Measurements from ENCODE around the gene ANKIB1.

Gene ANKIB1

GRCh38 chr7:92268921-92269320 lies 23.1 kb downstream of the ANKIB1 start:
- H3K9me3 ChIP-seq (ENCODE audit: insufficient read depth, low read length): no peaks in the 10 kb centered on the region
- no peaks in the 10 kb centered on the region for H3K27me3 ChIP-seq (ENCODE audit: insufficient read depth, insufficient read length)
- DNase-seq (ENCODE audit: low read depth, low spot score): no peak
- H3K36me3 ChIP-seq (ENCODE audit: insufficient read depth, insufficient read length, low read length): no peaks in the 10 kb centered on the region
- H3K9ac ChIP-seq (ENCODE audit: insufficient read length, low read depth): no peak overlapping the region
- no peak overlapping the region for H3K4me3 ChIP-seq (ENCODE audit: insufficient read length, low read depth)
- no peak for TF ChIP-seq SUZ12 (IDR thresholded peaks at IDR 0.05; ENCODE audit: extremely low read depth, insufficient read depth, insufficient read length)
- no peak for TF ChIP-seq YY1 (IDR thresholded peaks at IDR 0.05; ENCODE audit: insufficient read depth, insufficient read length)
- TF ChIP-seq ZNF274 (IDR thresholded peaks at IDR 0.05; ENCODE audit: low read depth, low read length): no peak
- H3K4me1 ChIP-seq (ENCODE audit: insufficient read depth, insufficient read length): no peaks in the 10 kb centered on the region

DNA sequence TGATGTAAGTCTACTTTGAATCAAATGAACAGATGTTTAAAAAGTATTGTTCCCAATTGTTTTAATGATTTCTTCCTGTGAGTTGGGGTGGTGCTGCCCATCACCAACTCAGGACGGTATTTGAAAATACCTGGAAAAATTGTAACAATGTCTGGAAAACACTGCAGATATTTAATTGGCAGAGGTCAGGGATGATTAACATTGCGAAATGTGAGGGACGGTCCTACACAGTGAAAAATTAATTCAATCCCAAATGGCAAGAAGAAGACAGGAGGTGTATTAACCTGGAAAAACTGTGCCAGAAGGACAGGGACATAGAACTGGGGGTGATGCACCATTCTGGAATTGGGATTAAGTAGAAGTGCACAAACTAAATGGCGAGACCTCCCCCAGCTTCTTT lies 29.6 kb downstream of the ANKIB1 start:
- Histone ChIP-seq H3K9ac (ENCODE audit: insufficient read length, low read depth) (no peak overlapping the region), H3K36me3 (ENCODE audit: insufficient read depth, insufficient read length, low read length) (no peaks in the 10 kb centered on the region), H3K4me3 (ENCODE audit: insufficient read length, low read depth) (no peak overlapping the region), H3K4me1 (ENCODE audit: insufficient read depth, insufficient read length) (peaks cover 7% of the 10 kb centered on the region), H3K27me3 (ENCODE audit: insufficient read depth, insufficient read length) (no peaks in the 10 kb centered on the region), H3K9me3 (ENCODE audit: insufficient read depth, low read length) (no peaks in the 10 kb centered on the region)
- TF ChIP-seq YY1 (IDR thresholded peaks at IDR 0.05; ENCODE audit: insufficient read depth, insufficient read length) (no peak), SUZ12 (IDR thresholded peaks at IDR 0.05; ENCODE audit: extremely low read depth, insufficient read depth, insufficient read length) (no peak), ZNF274 (IDR thresholded peaks at IDR 0.05; ENCODE audit: low read depth, low read length) (no peak)
- DNase-seq (ENCODE audit: low read depth, low spot score): no peak

- no peak for DNase-seq (ENCODE audit: low read depth, low spot score)
Measured at GRCh38 chr7:92276460-92276864, 30.7 kb downstream of the ANKIB1 start.

GRCh38 chr7:92279396-92280031 lies 33.7 kb downstream of the ANKIB1 start:
- no peaks in the 10 kb centered on the region for H3K27me3 ChIP-seq (ENCODE audit: insufficient read depth, insufficient read length)
- peak; percentile 18 for DNase-seq (ENCODE audit: low read depth, low spot score)
- peaks cover 7% of the 10 kb centered on the region for H3K4me1 ChIP-seq (ENCODE audit: insufficient read depth, insufficient read length)
- no peaks in the 10 kb centered on the region for H3K9me3 ChIP-seq (ENCODE audit: insufficient read depth, low read length)
- H3K9ac ChIP-seq (ENCODE audit: insufficient read length, low read depth): no peak overlapping the region
- no peak overlapping the region for H3K4me3 ChIP-seq (ENCODE audit: insufficient read length, low read depth)
- H3K36me3 ChIP-seq (ENCODE audit: insufficient read depth, insufficient read length, low read length): peaks cover 4% of the 10 kb centered on the region
- TF ChIP-seq SUZ12 (IDR thresholded peaks at IDR 0.05; ENCODE audit: extremely low read depth, insufficient read depth, insufficient read length) (no peak), YY1 (IDR thresholded peaks at IDR 0.05; ENCODE audit: insufficient read depth, insufficient read length) (no peak), ZNF274 (IDR thresholded peaks at IDR 0.05; ENCODE audit: low read depth, low read length) (no peak)

More at GRCh38 chr7:92276460-92276864, 30.7 kb downstream of the ANKIB1 start:
- Histone ChIP-seq H3K9me3 (ENCODE audit: insufficient read depth, low read length) (no peaks in the 10 kb centered on the region), H3K27me3 (ENCODE audit: insufficient read depth, insufficient read length) (no peaks in the 10 kb centered on the region), H3K4me1 (ENCODE audit: insufficient read depth, insufficient read length) (peaks cover 7% of the 10 kb centered on the region), H3K36me3 (ENCODE audit: insufficient read depth, insufficient read length, low read length) (no peaks in the 10 kb centered on the region), H3K9ac (ENCODE audit: insufficient read length, low read depth) (no peak overlapping the region), H3K4me3 (ENCODE audit: insufficient read length, low read depth) (no peak overlapping the region)
- TF ChIP-seq SUZ12 (IDR thresholded peaks at IDR 0.05; ENCODE audit: extremely low read depth, insufficient read depth, insufficient read length) (no peak), ZNF274 (IDR thresholded peaks at IDR 0.05; ENCODE audit: low read depth, low read length) (no peak), YY1 (IDR thresholded peaks at IDR 0.05; ENCODE audit: insufficient read depth, insufficient read length) (no peak)

DNA sequence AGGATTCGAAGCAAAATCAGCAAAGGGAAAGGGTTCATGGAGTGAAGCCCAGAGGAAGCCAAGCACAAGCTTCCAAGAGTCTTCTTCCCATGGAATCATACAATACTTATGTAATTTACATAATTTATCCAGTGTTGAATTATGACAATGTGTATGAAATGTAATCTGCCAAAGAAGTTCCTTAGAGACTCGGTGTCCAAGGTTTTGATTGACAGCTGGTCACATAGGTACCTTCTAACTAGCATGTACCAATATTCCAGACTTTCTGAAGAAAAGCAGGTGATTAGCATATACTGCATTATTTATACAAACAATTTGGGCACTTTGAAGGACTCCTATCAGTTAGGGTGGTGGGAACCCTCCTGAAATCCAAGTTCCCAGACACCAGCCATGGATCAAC lies 35.3 kb downstream of the ANKIB1 start:
- no peak for DNase-seq (ENCODE audit: low read depth, low spot score)
- peaks cover 4% of the 10 kb centered on the region for H3K36me3 ChIP-seq (ENCODE audit: insufficient read depth, insufficient read length, low read length)
- H3K27me3 ChIP-seq (ENCODE audit: insufficient read depth, insufficient read length): no peaks in the 10 kb centered on the region
- H3K4me1 ChIP-seq (ENCODE audit: insufficient read depth, insufficient read length): peaks cover 7% of the 10 kb centered on the region
- H3K9ac ChIP-seq (ENCODE audit: insufficient read length, low read depth): no peak overlapping the region
- no peak overlapping the region for H3K4me3 ChIP-seq (ENCODE audit: insufficient read length, low read depth)
- no peaks in the 10 kb centered on the region for H3K9me3 ChIP-seq (ENCODE audit: insufficient read depth, low read length)
- TF ChIP-seq SUZ12 (IDR thresholded peaks at IDR 0.05; ENCODE audit: extremely low read depth, insufficient read depth, insufficient read length): no peak
- no peak for TF ChIP-seq YY1 (IDR thresholded peaks at IDR 0.05; ENCODE audit: insufficient read depth, insufficient read length)
- no peak for TF ChIP-seq ZNF274 (IDR thresholded peaks at IDR 0.05; ENCODE audit: low read depth, low read length)

DNA sequence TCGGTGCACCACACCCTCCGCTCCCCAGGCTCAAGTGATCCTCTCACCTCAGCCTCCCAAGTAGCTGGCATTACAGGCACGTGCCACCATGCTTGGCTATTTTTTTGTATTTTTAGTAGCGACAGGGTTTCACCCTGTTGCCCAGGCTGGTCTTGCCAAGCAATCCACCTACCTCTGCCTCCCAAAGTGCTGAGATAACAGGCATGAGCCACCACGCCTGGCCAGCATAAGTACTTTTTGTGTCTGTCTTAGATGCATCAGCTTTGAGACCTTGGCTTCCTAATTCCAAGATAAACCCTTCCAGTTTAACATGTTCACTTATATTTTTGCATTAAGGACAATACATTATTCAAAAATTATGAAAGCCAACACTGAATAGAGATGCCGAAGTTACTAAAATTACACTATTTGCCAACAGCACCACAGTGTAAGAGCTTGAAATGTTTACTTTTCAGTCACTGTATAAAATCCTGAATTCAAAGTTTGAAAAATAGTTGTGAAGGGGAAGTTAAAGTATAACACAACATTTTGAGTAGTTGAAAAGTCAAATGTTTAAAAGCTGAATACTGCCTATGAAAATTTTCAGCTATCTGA lies 36.5 kb downstream of the ANKIB1 start:
- peaks cover 7% of the 10 kb centered on the region for H3K4me1 ChIP-seq (ENCODE audit: insufficient read depth, insufficient read length)
- no peaks in the 10 kb centered on the region for H3K9me3 ChIP-seq (ENCODE audit: insufficient read depth, low read length)
- H3K36me3 ChIP-seq (ENCODE audit: insufficient read depth, insufficient read length, low read length): peaks cover 4% of the 10 kb centered on the region
- no peak overlapping the region for H3K4me3 ChIP-seq (ENCODE audit: insufficient read length, low read depth)
- H3K9ac ChIP-seq (ENCODE audit: insufficient read length, low read depth): no peak overlapping the region
- no peak for DNase-seq (ENCODE audit: low read depth, low spot score)
- H3K27me3 ChIP-seq (ENCODE audit: insufficient read depth, insufficient read length): no peaks in the 10 kb centered on the region
- TF ChIP-seq SUZ12 (IDR thresholded peaks at IDR 0.05; ENCODE audit: extremely low read depth, insufficient read depth, insufficient read length) (no peak), ZNF274 (IDR thresholded peaks at IDR 0.05; ENCODE audit: low read depth, low read length) (no peak), YY1 (IDR thresholded peaks at IDR 0.05; ENCODE audit: insufficient read depth, insufficient read length) (no peak)

GRCh38 chr7:92282930-92283329 lies 37.2 kb downstream of the ANKIB1 start:
- DNase-seq (ENCODE audit: low read depth, low spot score): no peak

More at GRCh38 chr7:92282930-92283329, 37.2 kb downstream of the ANKIB1 start:
- H3K27me3 ChIP-seq (ENCODE audit: insufficient read depth, insufficient read length): no peaks in the 10 kb centered on the region
- TF ChIP-seq ZNF274 (IDR thresholded peaks at IDR 0.05; ENCODE audit: low read depth, low read length) (no peak), SUZ12 (IDR thresholded peaks at IDR 0.05; ENCODE audit: extremely low read depth, insufficient read depth, insufficient read length) (no peak), YY1 (IDR thresholded peaks at IDR 0.05; ENCODE audit: insufficient read depth, insufficient read length) (no peak)
- no peaks in the 10 kb centered on the region for H3K9me3 ChIP-seq (ENCODE audit: insufficient read depth, low read length)
- H3K9ac ChIP-seq (ENCODE audit: insufficient read length, low read depth): no peak overlapping the region
- H3K4me1 ChIP-seq (ENCODE audit: insufficient read depth, insufficient read length): peaks cover 7% of the 10 kb centered on the region
- no peak overlapping the region for H3K4me3 ChIP-seq (ENCODE audit: insufficient read length, low read depth)
- H3K36me3 ChIP-seq (ENCODE audit: insufficient read depth, insufficient read length, low read length): peaks cover 4% of the 10 kb centered on the region

All from NT2/D1 (cell line).